CD4-positive, alpha-beta T cell treated with Interleukin-21 for 1 hour (primary cell): ENCODE data around the gene ZDHHC12.

Source experiments
- DNase-seq: peaks from one replicate; pipeline ENCODE4 v3.0.0-alpha.2; 2020

ZDHHC12 gene

GRCh38 chr9:128729766-128730517, 6.0 kb upstream of the ZDHHC12 start:
- DNase-seq = no peak

- DNase-seq = no peak
These were observed 5.4 kb upstream of the ZDHHC12 start for GRCh38 chr9:128729302-128729701.

GRCh38 chr9:128728298-128728697, 4.4 kb upstream of the ZDHHC12 start:
- no peak for DNase-seq

- no peak for DNase-seq
These were observed 3.8 kb upstream of the ZDHHC12 start for GRCh38 chr9:128727640-128728248.

- peak; percentile 52 for DNase-seq
These were observed 851 bp upstream of the ZDHHC12 start for GRCh38 chr9:128724744-128725211.

GRCh38 chr9:128723352-128723865, 518 bp downstream of the ZDHHC12 start:
- no peak for DNase-seq

GRCh38 chr9:128722380-128723351, 1.3 kb downstream of the ZDHHC12 start:
- no peak for DNase-seq

GRCh38 chr9:128721487-128722010, 2.4 kb downstream of the ZDHHC12 start:
- no peak for DNase-seq

GRCh38 chr9:128720841-128721486, 3.0 kb downstream of the ZDHHC12 start:
- no peak for DNase-seq

- no peak for DNase-seq
These were observed 3.9 kb downstream of the ZDHHC12 start for GRCh38 chr9:128719919-128720605.

GRCh38 chr9:128718475-128718874, 5.5 kb downstream of the ZDHHC12 start:
- DNase-seq = no peak

GRCh38 chr9:128718047-128718446, 5.9 kb downstream of the ZDHHC12 start:
- no peak for DNase-seq

GRCh38 chr9:128716581-128717254, 7.2 kb downstream of the ZDHHC12 start:
- no peak for DNase-seq

- no peak for DNase-seq
These were observed 8.5 kb downstream of the ZDHHC12 start for GRCh38 chr9:128715436-128715750.

- no peak for DNase-seq
These were observed 9.1 kb downstream of the ZDHHC12 start for GRCh38 chr9:128714586-128715435.

- DNase-seq = no peak
These were observed 9.9 kb downstream of the ZDHHC12 start for GRCh38 chr9:128713941-128714573.

GRCh38 chr9:128713411-128713780, 10.5 kb downstream of the ZDHHC12 start:
- no peak for DNase-seq

- DNase-seq = no peak
These were observed 11.2 kb downstream of the ZDHHC12 start for GRCh38 chr9:128712451-128713410.

- DNase-seq = no peak
These were observed 16.5 kb downstream of the ZDHHC12 start for GRCh38 chr9:128707446-128707845.
